ENCODE measurements around the gene IGSF9B. TPM values are rescaled to one million over a fixed set of nuclear protein-coding genes. Genes with fewer than 3 reads are reported as not detected.

Gene IGSF9B
- total RNA-seq, 1 donor from 2014 or later: 2.0 TPM

GRCh38 chr11:133897331-133897650, 59.5 kb downstream of the IGSF9B start:
- no peak for DNase-seq
- Mint-ChIP-seq H3K4me3 (no peak overlapping the region), H3K4me1 (peaks cover 24% of the 10 kb centered on the region), H3K27ac (no peak overlapping the region), H3K9me3 (no peaks in the 10 kb centered on the region), H3K27me3 (peaks cover 3% of the 10 kb centered on the region), H3K36me3 (ENCODE audit: low read depth) (no peaks in the 10 kb centered on the region)
- intact Hi-C loops (cut with micrococcal nuclease): loop anchor here (5.0 kb wide), 1 partner anchor 60 kb away; the partner anchor contains the start of gene IGSF9B
- CTCF ChIA-PET: no interaction called here
- ATAC-seq (ENCODE audit: low read depth): no peak
- POLR2A ChIA-PET: no interaction called here
- TF ChIP-seq CTCF (IDR thresholded peaks at IDR 0.05): no peak

GRCh38 chr11:133896642-133897330, 60.0 kb downstream of the IGSF9B start:
- Mint-ChIP-seq H3K36me3 (ENCODE audit: low read depth) (no peaks in the 10 kb centered on the region), H3K4me1 (peaks cover 24% of the 10 kb centered on the region), H3K27ac (no peak overlapping the region), H3K27me3 (peaks cover 6% of the 10 kb centered on the region), H3K9me3 (no peaks in the 10 kb centered on the region), H3K4me3 (no peak overlapping the region)
- DNase-seq: no peak
- ATAC-seq (ENCODE audit: low read depth): no peak
- CTCF ChIA-PET: no interaction called here
- POLR2A ChIA-PET: no interaction called here
- intact Hi-C loops (cut with micrococcal nuclease): loop anchor here (5.0 kb wide), 1 partner anchor 61 kb away; the partner anchor contains the start of gene IGSF9B
- TF ChIP-seq CTCF (IDR thresholded peaks at IDR 0.05): no peak

GRCh38 chr11:133896028-133896427, 60.7 kb downstream of the IGSF9B start:
- intact Hi-C loops (cut with micrococcal nuclease): loop anchor here (5.0 kb wide), 1 partner anchor 61 kb away; the partner anchor contains the start of gene IGSF9B
- ChIA-PET CTCF (no interaction called here), POLR2A (no interaction called here)
- Mint-ChIP-seq H3K4me1 (peaks cover 24% of the 10 kb centered on the region), H3K27me3 (peaks cover 8% of the 10 kb centered on the region), H3K4me3 (no peak overlapping the region), H3K9me3 (no peaks in the 10 kb centered on the region), H3K27ac (peak overlapping the region; percentile 76), H3K36me3 (ENCODE audit: low read depth) (no peaks in the 10 kb centered on the region)
- no peak for DNase-seq
- no peak for TF ChIP-seq CTCF (IDR thresholded peaks at IDR 0.05)
- no peak for ATAC-seq (ENCODE audit: low read depth)

- intact Hi-C loops (cut with micrococcal nuclease): loop anchor here (5.0 kb wide), 1 partner anchor 62 kb away; the partner anchor contains the start of gene IGSF9B
- H3K4me3 Mint-ChIP-seq: peak overlapping the region; percentile 64
- POLR2A ChIA-PET: no interaction called here
- ATAC-seq (ENCODE audit: low read depth): peak; percentile 20
- peaks cover 8% of the 10 kb centered on the region for H3K27me3 Mint-ChIP-seq
- no peak for DNase-seq
- H3K4me1 Mint-ChIP-seq: peaks cover 24% of the 10 kb centered on the region
- CTCF ChIA-PET: no interaction called here
- H3K36me3 Mint-ChIP-seq (ENCODE audit: low read depth): no peaks in the 10 kb centered on the region
- no peak for TF ChIP-seq CTCF (IDR thresholded peaks at IDR 0.05)
- H3K9me3 Mint-ChIP-seq: no peaks in the 10 kb centered on the region
- peak overlapping the region; percentile 76 for H3K27ac Mint-ChIP-seq
Observed at GRCh38 chr11:133895551-133895950, 61.2 kb downstream of the IGSF9B start.

GRCh38 chr11:133895061-133895479, 61.7 kb downstream of the IGSF9B start:
- no peak for TF ChIP-seq CTCF (IDR thresholded peaks at IDR 0.05)
- H3K36me3 Mint-ChIP-seq (ENCODE audit: low read depth): no peaks in the 10 kb centered on the region
- ChIA-PET POLR2A (no interaction called here), CTCF (no interaction called here)
- ATAC-seq (ENCODE audit: low read depth): peak; percentile 80
- H3K9me3 Mint-ChIP-seq: no peaks in the 10 kb centered on the region
- DNase-seq: no peak
- peaks cover 8% of the 10 kb centered on the region for H3K27me3 Mint-ChIP-seq
- H3K4me1 Mint-ChIP-seq: peaks cover 24% of the 10 kb centered on the region
- intact Hi-C loops (cut with micrococcal nuclease): loop anchor here (5.0 kb wide), 1 partner anchor 62 kb away; the partner anchor contains the start of gene IGSF9B
- peak overlapping the region; percentile 64 for H3K4me3 Mint-ChIP-seq
- H3K27ac Mint-ChIP-seq: peak overlapping the region; percentile 76
